Measurements from ENCODE around the gene NCOA6. TPM values are rescaled to one million over a fixed set of nuclear protein-coding genes. Genes with fewer than 3 reads are reported as not detected.

Gene NCOA6
- total RNA-seq, 4 donors from 2014 or later = 15.8 to 25.9 (median 20.3) TPM

DNA sequence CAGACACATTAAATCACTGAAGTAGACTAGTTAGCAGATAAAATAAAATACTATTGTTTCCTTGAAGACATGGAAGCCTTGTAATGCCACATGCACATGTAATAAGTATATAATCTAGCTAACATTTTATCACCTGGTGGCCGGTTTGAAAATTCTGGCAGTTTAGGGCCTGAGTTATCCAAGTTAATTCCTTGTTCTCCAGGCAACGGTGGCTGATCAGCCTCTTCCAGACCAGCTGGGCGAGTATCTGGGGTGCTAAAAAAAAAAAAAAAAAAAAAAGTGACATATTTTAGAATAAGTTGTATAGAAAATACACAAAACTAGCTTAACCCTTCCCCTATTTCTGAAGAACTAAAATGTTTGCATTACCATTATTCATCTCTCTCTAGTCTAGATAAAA, 78.8 kb downstream of the NCOA6 start:
- TF ChIP-seq, protein P1, sequence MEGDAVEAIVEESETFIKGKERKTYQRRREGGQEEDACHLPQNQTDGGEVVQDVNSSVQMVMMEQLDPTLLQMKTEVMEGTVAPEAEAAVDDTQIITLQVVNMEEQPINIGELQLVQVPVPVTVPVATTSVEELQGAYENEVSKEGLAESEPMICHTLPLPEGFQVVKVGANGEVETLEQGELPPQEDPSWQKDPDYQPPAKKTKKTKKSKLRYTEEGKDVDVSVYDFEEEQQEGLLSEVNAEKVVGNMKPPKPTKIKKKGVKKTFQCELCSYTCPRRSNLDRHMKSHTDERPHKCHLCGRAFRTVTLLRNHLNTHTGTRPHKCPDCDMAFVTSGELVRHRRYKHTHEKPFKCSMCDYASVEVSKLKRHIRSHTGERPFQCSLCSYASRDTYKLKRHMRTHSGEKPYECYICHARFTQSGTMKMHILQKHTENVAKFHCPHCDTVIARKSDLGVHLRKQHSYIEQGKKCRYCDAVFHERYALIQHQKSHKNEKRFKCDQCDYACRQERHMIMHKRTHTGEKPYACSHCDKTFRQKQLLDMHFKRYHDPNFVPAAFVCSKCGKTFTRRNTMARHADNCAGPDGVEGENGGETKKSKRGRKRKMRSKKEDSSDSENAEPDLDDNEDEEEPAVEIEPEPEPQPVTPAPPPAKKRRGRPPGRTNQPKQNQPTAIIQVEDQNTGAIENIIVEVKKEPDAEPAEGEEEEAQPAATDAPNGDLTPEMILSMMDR (IDR thresholded peaks at IDR 0.05) = no peak
- no peak for DNase-seq (ENCODE audit: low spot score)
- no peak for ATAC-seq (ENCODE audit: low FRiP score)

DNA sequence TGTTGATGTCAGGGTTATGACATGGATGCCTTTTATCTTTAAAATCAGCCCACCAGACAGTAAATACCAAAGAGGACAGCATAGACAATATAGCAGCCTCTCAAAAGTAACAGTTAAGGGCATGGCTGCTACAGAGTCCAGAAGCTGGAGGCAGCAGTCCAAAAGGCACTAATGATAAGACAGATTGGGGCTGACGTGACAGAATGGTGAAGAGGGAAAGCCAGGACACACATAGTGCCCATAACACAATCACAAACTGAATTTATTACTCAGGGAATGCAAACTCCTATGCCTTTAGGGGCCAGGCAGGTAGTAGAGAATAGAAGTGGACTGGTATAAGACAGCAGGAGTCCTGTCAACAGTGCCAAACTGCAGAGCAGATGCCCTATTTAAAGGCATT, 80.6 kb downstream of the NCOA6 start:
- DNase-seq (ENCODE audit: low spot score) (no peak), ATAC-seq (ENCODE audit: low FRiP score) (no peak)
- TF ChIP-seq, protein P1 (IDR thresholded peaks at IDR 0.05) = no peak

DNA sequence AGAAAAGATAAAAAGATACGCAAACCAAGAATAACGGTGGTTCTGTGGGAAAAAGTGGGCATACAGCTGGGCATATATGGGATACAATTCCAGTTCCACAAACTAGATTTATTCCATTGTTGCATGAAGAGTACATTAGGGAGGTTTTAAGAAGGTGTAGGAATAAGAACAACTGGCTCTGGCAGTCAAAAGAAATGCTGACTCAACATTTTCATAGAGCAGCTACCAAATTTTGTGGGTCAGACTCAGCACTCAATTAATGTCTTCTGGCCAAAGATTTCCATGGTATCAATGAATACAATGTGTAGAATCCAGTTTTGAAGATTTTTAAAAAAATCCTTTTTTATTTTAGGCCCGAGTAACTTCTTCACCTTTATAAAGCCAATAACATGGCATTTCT, 81.1 kb downstream of the NCOA6 start:
- TF ChIP-seq, protein P1 (IDR thresholded peaks at IDR 0.05) = no peak
- ATAC-seq (ENCODE audit: low FRiP score) (no peak), DNase-seq (ENCODE audit: low spot score) (no peak)

DNA sequence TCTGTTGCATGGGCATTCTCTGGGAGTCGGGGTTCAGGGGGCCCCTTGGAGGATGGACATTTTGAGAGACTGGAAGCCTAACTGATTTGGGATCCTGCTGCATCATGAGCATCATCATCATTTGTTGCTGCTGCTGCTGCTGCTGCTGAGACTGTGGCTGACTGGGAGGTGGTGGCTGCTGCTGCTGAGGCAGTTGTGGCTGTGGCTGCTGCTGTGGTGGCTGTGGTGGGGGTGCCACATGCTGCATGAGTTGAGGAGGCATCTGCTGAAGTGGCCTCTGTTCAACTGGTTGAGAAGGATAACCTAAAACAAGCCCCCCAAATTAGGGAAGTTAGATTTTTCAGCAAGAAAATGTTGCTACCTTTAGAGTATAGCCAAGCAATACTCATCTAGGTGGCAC, 82.4 kb downstream of the NCOA6 start:
- ATAC-seq (ENCODE audit: low FRiP score) (no peak), DNase-seq (ENCODE audit: low spot score) (no peak)
- TF ChIP-seq, protein P1 (IDR thresholded peaks at IDR 0.05) = no peak

DNA sequence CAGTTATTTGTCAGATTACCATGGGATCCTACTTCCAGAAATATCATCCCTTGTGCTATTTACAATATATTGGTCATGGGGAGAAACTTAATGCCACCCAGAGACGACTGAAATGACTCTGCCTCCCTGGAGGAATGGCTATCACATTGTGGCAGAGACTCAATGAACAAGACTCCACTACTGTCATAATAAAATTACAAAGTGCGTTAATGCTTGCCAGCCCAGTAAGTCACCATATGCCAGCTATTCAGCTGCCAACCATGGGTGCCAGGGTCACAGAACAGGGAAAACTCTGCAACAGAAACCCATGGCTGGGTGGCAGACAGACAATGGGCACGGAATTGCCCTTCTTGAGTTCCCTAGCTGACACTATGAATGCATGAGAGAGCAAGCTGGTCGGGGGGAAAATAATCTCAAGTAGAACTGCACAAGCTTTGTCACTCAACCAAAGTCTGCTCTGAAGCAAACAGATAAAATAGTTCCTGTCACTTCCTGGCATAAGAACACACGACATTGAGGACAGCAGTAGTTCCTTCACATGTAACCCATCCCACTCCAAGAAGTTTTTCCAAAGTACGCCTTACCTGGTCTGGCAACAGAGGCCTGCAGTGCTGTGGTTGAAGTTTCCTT, 89.2 kb downstream of the NCOA6 start:
- DNase-seq (ENCODE audit: low spot score) = no peak
- TF ChIP-seq, protein P1 (IDR thresholded peaks at IDR 0.05) = no peak
- no peak for ATAC-seq (ENCODE audit: low FRiP score)

DNA sequence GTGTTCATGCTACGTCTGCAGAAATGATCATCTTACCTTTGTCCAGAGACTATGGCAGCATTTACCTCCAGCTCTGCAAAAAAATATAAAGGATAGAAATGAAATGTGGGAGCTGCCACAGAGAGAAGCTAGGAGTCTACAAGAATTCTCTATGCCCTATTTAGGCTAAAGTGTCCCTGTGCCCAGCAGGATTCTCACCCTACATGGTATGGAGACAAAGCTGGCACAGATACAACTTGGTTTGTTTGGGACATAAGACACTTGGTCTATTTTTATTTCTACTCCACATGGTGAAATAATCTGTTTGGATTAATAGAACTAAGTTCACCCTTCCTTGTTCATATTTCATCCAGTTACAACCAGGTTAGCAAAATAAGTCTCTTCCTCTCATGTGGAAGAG, 92.9 kb downstream of the NCOA6 start:
- no peak for ATAC-seq (ENCODE audit: low FRiP score)
- TF ChIP-seq, protein P1 (IDR thresholded peaks at IDR 0.05) = no peak
- no peak for DNase-seq (ENCODE audit: low spot score)

DNA sequence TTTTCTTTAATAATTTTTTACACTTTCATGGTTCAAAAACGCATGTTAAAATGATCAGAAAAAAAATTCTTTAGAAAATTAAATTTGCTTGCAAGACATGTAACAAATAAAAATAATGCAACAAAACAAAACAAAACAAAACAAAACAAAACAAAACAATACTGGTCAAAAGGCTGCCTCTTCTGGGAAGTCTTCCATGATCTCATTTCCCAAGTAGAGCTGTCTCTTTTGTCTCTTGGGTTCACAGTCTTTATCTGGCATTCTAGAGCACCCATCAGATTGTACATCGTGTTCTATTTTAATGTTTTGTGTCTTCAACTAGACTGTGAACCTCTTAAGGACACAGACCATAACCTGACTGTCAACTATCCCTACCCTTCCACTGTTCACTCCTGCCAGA, 96.0 kb downstream of the NCOA6 start:
- ATAC-seq (ENCODE audit: low FRiP score) = no peak
- TF ChIP-seq, protein P1 (IDR thresholded peaks at IDR 0.05) = no peak
- no peak for DNase-seq (ENCODE audit: low spot score)

Measured in omental fat pad (tissue), 4 donors.